Hepatocyte (in vitro differentiated cells): ENCODE results near the gene PRSS3.

Source experiments
- CTCF ChIP-seq: fragments of 200-600 bp; sonication (generic); IDR thresholded peaks from 2 replicates; pipeline ENCODE4 v1.5.1; 2016; ENCODE audit warnings: antibody characterized with exemption, mild to moderate bottlenecking; ENCODE audit not compliant: poor library complexity
- EZH2 ChIP-seq: fragments of 200-600 bp; sonication (generic); IDR thresholded peaks from 2 replicates; pipeline ENCODE4 v1.6.1; 2016; ENCODE audit warnings: antibody characterized with exemption, mild to moderate bottlenecking, borderline replicate concordance
- EZH2phosphoT487 ChIP-seq: fragments of 200-600 bp; sonication (generic); IDR thresholded peaks from one replicate; pipeline ENCODE4 v1.6.1; 2018; ENCODE audit warnings: antibody characterized with exemption, mild to moderate bottlenecking, low read depth, moderate library complexity; ENCODE audit not compliant: unreplicated experiment, severe bottlenecking

GRCh38 chr9:33795281-33795680 lies at the start of gene PRSS3:
- TF ChIP-seq CTCF (no peak), EZH2 (no peak), EZH2phosphoT487 (no peak)
